ENCODE data around the gene PHETA1. TPM values are rescaled to one million over a fixed set of nuclear protein-coding genes. Genes with fewer than 3 reads are reported as not detected.
A peak's percentile ranks its signal among the peaks of the same experiment; 100 is the strongest.
"Not testable (repeated sequence)": the region's sequence is repeated elsewhere in the genome, so short reads cannot be mapped to it uniquely, and the experiment has no call there.

PHETA1 gene
- total RNA-seq, 1 donor from 2014 or later: 34.8 TPM

GRCh38 chr12:111344254-111344875 is 24.5 kb downstream of the PHETA1 start:
- no peak overlapping the region for H3K27ac Mint-ChIP-seq (ENCODE audit: unreplicated experiment)
- H3K4me1 Mint-ChIP-seq: no peaks in the 10 kb centered on the region

GRCh38 chr12:111343181-111343580 is 25.7 kb downstream of the PHETA1 start:
- no peaks in the 10 kb centered on the region for H3K4me1 Mint-ChIP-seq
- no peak overlapping the region for H3K27ac Mint-ChIP-seq (ENCODE audit: unreplicated experiment)
- H3K4me3 Mint-ChIP-seq: no peak overlapping the region
- DNase-seq (ENCODE audit: low read depth, low spot score): no peak
- no peaks in the 10 kb centered on the region for H3K9me3 Mint-ChIP-seq
- no peaks in the 10 kb centered on the region for H3K27me3 Mint-ChIP-seq (ENCODE audit: low read depth)
- TF ChIP-seq CTCF (conservative IDR thresholded peaks at IDR 0.05): no peak
- peaks cover 4% of the 10 kb centered on the region for H3K36me3 Mint-ChIP-seq (ENCODE audit: low read depth)

More at GRCh38 chr12:111344254-111344875, 24.5 kb downstream of the PHETA1 start:
- Mint-ChIP-seq H3K27me3 (ENCODE audit: low read depth) (no peaks in the 10 kb centered on the region), H3K9me3 (no peaks in the 10 kb centered on the region), H3K36me3 (ENCODE audit: low read depth) (peaks cover 10% of the 10 kb centered on the region), H3K4me3 (no peak overlapping the region)
- no peak for DNase-seq (ENCODE audit: low read depth, low spot score)
- TF ChIP-seq CTCF (conservative IDR thresholded peaks at IDR 0.05): no peak

- no peaks in the 10 kb centered on the region for H3K27me3 Mint-ChIP-seq (ENCODE audit: low read depth)
- no peaks in the 10 kb centered on the region for H3K4me1 Mint-ChIP-seq
- DNase-seq (ENCODE audit: low read depth, low spot score): no peak
- H3K9me3 Mint-ChIP-seq: no peaks in the 10 kb centered on the region
- TF ChIP-seq CTCF (conservative IDR thresholded peaks at IDR 0.05): no peak
- no peak overlapping the region for H3K27ac Mint-ChIP-seq (ENCODE audit: unreplicated experiment)
- H3K36me3 Mint-ChIP-seq (ENCODE audit: low read depth): peaks cover 4% of the 10 kb centered on the region
- H3K4me3 Mint-ChIP-seq: no peak overlapping the region
These were observed 26.5 kb downstream of the PHETA1 start for GRCh38 chr12:111342376-111342775.

GRCh38 chr12:111341426-111342065 is 27.3 kb downstream of the PHETA1 start:
- H3K36me3 Mint-ChIP-seq (ENCODE audit: low read depth): peaks cover 4% of the 10 kb centered on the region
- no peaks in the 10 kb centered on the region for H3K9me3 Mint-ChIP-seq
- no peaks in the 10 kb centered on the region for H3K4me1 Mint-ChIP-seq
- H3K4me3 Mint-ChIP-seq: no peak overlapping the region
- peak overlapping the region; percentile 83 for H3K27ac Mint-ChIP-seq (ENCODE audit: unreplicated experiment)
- H3K27me3 Mint-ChIP-seq (ENCODE audit: low read depth): no peaks in the 10 kb centered on the region
- TF ChIP-seq CTCF (conservative IDR thresholded peaks at IDR 0.05): no peak
- no peak for DNase-seq (ENCODE audit: low read depth, low spot score)

- not testable (repeated sequence) for H3K4me1 Mint-ChIP-seq; H3K4me3 Mint-ChIP-seq; H3K27ac Mint-ChIP-seq (ENCODE audit: unreplicated experiment); DNase-seq (ENCODE audit: low read depth, low spot score); H3K9me3 Mint-ChIP-seq; H3K27me3 Mint-ChIP-seq (ENCODE audit: low read depth); H3K36me3 Mint-ChIP-seq (ENCODE audit: low read depth)
These were observed 28.2 kb downstream of the PHETA1 start for GRCh38 chr12:111340680-111341079.

- Mint-ChIP-seq H3K4me3 (no peak overlapping the region), H3K4me1 (no peaks in the 10 kb centered on the region), H3K27me3 (ENCODE audit: low read depth) (no peaks in the 10 kb centered on the region), H3K36me3 (ENCODE audit: low read depth) (peaks cover 4% of the 10 kb centered on the region), H3K9me3 (no peaks in the 10 kb centered on the region), H3K27ac (ENCODE audit: unreplicated experiment) (no peak overlapping the region)
- DNase-seq (ENCODE audit: low read depth, low spot score): no peak
- TF ChIP-seq CTCF (conservative IDR thresholded peaks at IDR 0.05): no peak
These were observed 28.7 kb downstream of the PHETA1 start for GRCh38 chr12:111340231-111340630.
